ENCODE results near the gene ICA1. TPM values are rescaled to one million over a fixed set of nuclear protein-coding genes. Genes with fewer than 3 reads are reported as not detected.
"Not testable (repeated sequence)": the region's sequence is repeated elsewhere in the genome, so short reads cannot be mapped to it uniquely, and the experiment has no call there.

ICA1 gene
- total RNA-seq, 5 donors from 2014 or later (not counting 1 experiment from before 2014, with no cell fraction given) = 0.82 to 2.4 (median 1.1) TPM

GRCh38 chr7:8070451-8071180, 191.4 kb downstream of the ICA1 start:
- Mint-ChIP-seq H3K4me1 (peaks cover 41 to 53% (median 44%) of the 10 kb centered on the region in 3 donors), H3K4me3 (no peak overlapping the region), H3K27me3 (no peaks in the 10 kb centered on the region), H3K27ac (no peak overlapping the region), H3K9me3 (no peaks in the 10 kb centered on the region), H3K36me3 (peaks cover 64% of the 10 kb centered on the region)
- ATAC-seq (replicated peaks in 1 of 4) (no peak), DNase-seq (no peak)
- Histone ChIP-seq H3K4me1 (ENCODE audit: control insufficient read depth in 1 of 2, extremely low read depth in 1 of 2, insufficient read depth in 2 of 2, low read length in 2 of 2) (peaks cover 0 to 7% of the 10 kb centered on the region in 2 experiments), H3K27ac (ENCODE audit: low read length) (no peak overlapping the region), H3K4me3 (ENCODE audit: control insufficient read depth in 1 of 2, extremely low read depth in 1 of 2, low read length in 1 of 2) (no peak overlapping the region), H3K27me3 (replicated peaks in 1 of 2; ENCODE audit: control insufficient read depth in 2 of 2, extremely low read depth in 1 of 2, insufficient read depth in 2 of 2, low read length in 1 of 2) (no peaks in the 10 kb centered on the region), H3K9me3 (no peaks in the 10 kb centered on the region), H3K36me3 (ENCODE audit: control insufficient read depth in 2 of 2, extremely low read depth in 1 of 2, insufficient read depth in 1 of 2, low read length in 1 of 2) (peaks cover 11 to 16% of the 10 kb centered on the region in 2 donors)
- POLR2A ChIA-PET = no interaction called here
- CTCF ChIA-PET = interaction anchor here in 1 of 2 donors (1.0 kb wide), 1 partner anchor 14 kb away, joined by 3 read pairs; no protein-coding TSS in a partner anchor
- 100% methylated on average over 6 of the region's 9 CpGs for WGBS (ENCODE audit: insufficient coverage)

DNA sequence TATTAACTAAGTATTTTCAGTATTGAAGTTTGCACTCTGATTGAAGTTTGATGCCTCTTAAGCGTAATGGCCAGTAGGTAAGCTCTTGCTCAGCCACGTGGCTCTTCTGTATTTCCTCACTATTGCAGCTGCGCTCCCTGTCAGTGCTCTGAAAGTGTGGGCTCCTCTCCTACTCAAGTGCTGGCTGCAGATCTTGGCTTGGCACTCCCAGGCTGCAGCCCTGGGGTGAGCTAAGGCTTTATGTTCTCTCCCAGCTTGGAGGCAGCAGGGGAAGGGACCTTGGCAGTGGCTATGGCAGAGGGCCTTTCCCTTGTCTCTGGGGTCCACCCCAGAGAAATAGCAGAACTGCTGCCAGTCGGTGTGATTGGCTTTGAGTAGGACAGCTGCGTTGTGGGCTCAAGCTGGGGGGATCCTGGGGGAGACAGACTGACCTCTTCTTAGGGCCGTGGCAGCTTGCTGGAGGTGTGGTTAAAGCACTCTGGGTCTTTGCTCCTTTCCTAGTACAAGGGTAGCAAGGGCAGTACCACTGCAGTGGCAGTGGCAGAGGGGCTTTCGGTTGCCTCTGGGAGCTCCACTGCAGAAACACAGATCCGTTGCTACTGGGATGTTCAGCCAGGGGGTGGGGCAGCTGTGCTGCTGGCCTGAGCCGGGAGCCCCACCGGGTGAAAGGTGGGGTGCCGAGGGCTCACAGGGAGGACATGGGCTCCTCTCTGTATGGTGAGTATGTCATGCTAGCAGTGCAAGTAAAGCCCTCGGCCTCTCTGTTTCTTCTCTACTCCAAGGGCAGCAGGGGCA, 192.9 kb downstream of the ICA1 start:
- Mint-ChIP-seq H3K27ac (peak overlapping the region in 1 of 2 donors; percentile 40), H3K4me3 (no peak overlapping the region), H3K27me3 (no peaks in the 10 kb centered on the region), H3K4me1 (peaks cover 43 to 60% (median 51%) of the 10 kb centered on the region in 3 donors), H3K36me3 (peaks cover 66% of the 10 kb centered on the region), H3K9me3 (no peaks in the 10 kb centered on the region)
- ChIA-PET POLR2A (no interaction called here), CTCF (no interaction called here)
- no peaks in the 10 kb centered on the region for H3K9me3 ChIP-seq
- peaks cover 11% of the 10 kb centered on the region in 2 donors for H3K36me3 ChIP-seq (ENCODE audit: control insufficient read depth in 2 of 2, extremely low read depth in 1 of 2, insufficient read depth in 1 of 2, low read length in 1 of 2)
- H3K27ac ChIP-seq (ENCODE audit: low read length) = no peak overlapping the region
- no peak for ATAC-seq (replicated peaks in 1 of 4)
- WGBS (ENCODE audit: insufficient coverage) = 92% methylated on average over 5 of the region's 12 CpGs
- H3K4me1 ChIP-seq (ENCODE audit: control insufficient read depth in 1 of 2, extremely low read depth in 1 of 2, insufficient read depth in 2 of 2, low read length in 2 of 2) = peaks cover 0 to 7% of the 10 kb centered on the region in 2 experiments
- H3K27me3 ChIP-seq (replicated peaks in 1 of 2; ENCODE audit: control insufficient read depth in 2 of 2, extremely low read depth in 1 of 2, insufficient read depth in 2 of 2, low read length in 1 of 2) = no peaks in the 10 kb centered on the region
- DNase-seq = no peak
- no peak overlapping the region for H3K4me3 ChIP-seq (ENCODE audit: control insufficient read depth in 1 of 2, extremely low read depth in 1 of 2, low read length in 1 of 2)

DNA sequence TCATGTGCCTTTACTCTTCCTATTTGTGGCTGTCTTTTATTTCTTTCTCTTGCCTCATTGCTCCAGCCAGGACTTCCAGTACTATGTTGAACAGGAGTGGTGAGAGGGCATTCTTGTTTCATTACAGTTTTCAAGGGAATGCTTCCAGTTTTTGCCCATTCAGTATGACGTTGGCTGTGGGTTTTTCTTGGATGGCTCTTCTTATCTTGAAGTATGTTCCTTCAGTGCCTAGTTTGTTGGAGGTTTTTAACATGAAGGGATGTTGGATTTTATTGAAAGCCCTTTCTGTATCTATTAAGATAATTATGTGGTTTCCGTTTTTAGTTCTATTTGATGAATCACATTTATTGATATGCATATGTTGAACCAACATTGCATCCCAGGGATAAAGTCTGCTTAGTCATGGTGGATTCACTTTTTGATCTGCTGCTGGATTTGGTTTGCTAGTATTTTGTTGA, 196.6 kb downstream of the ICA1 start:
- 100% methylated on average over 1 of the region's 2 CpGs for WGBS (ENCODE audit: insufficient coverage)
- Histone ChIP-seq H3K9me3 (no peaks in the 10 kb centered on the region), H3K27me3 (replicated peaks in 1 of 2; ENCODE audit: control insufficient read depth in 2 of 2, extremely low read depth in 1 of 2, insufficient read depth in 2 of 2, low read length in 1 of 2) (no peaks in the 10 kb centered on the region), H3K4me3 (ENCODE audit: control insufficient read depth in 1 of 2, extremely low read depth in 1 of 2, low read length in 1 of 2) (no peak overlapping the region), H3K4me1 (ENCODE audit: control insufficient read depth in 1 of 2, extremely low read depth in 1 of 2, insufficient read depth in 2 of 2, low read length in 2 of 2) (peaks cover 0 to 7% of the 10 kb centered on the region in 2 experiments), H3K27ac (ENCODE audit: low read length) (no peak overlapping the region), H3K36me3 (ENCODE audit: control insufficient read depth in 2 of 2, extremely low read depth in 1 of 2, insufficient read depth in 1 of 2, low read length in 1 of 2) (peaks cover 7 to 11% of the 10 kb centered on the region in 2 donors)
- Mint-ChIP-seq H3K4me3 (no peak overlapping the region), H3K4me1 (peaks cover 34 to 60% (median 45%) of the 10 kb centered on the region in 3 donors), H3K9me3 (peaks cover 0 to 6% (median 0%) of the 10 kb centered on the region in 3 donors), H3K27ac (no peak overlapping the region), H3K27me3 (no peaks in the 10 kb centered on the region), H3K36me3 (peaks cover 62% of the 10 kb centered on the region)
- ChIA-PET CTCF (no interaction called here), POLR2A (no interaction called here)
- DNase-seq (no peak), ATAC-seq (replicated peaks in 1 of 4) (no peak)

DNA sequence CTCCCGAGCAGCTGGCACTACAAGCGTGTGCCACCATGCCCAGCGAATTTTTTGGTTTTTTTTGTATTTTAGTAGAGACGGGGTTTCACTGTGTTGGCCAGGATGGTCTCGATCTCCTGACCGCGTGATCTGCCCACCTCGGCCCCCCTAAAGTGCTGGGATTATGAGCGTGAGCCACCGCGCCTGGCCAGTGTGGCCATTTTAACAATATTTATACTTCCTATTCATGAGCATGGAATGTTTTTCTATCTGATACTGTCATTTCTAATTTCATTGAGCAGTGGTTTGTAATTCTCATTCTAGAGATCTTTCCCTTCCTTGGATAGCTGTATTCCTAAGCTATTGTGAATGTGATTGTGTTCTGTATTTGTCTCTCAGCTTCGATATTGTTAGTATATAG, 197.1 kb downstream of the ICA1 start:
- CTCF ChIA-PET = no interaction called here
- H3K27ac Mint-ChIP-seq = no peak overlapping the region

GRCh38 chr7:8063706-8064297, 198.2 kb downstream of the ICA1 start:
- no peak overlapping the region for H3K27ac ChIP-seq (ENCODE audit: low read length)
- Mint-ChIP-seq H3K27ac (peak overlapping the region in 1 of 2 donors; percentile 34), H3K4me3 (no peak overlapping the region), H3K36me3 (peaks cover 75% of the 10 kb centered on the region), H3K4me1 (peaks cover 34 to 54% (median 45%) of the 10 kb centered on the region in 3 donors), H3K27me3 (no peaks in the 10 kb centered on the region), H3K9me3 (peaks cover 0 to 6% (median 0%) of the 10 kb centered on the region in 3 donors)
- H3K4me1 ChIP-seq (ENCODE audit: control insufficient read depth in 1 of 2, extremely low read depth in 1 of 2, insufficient read depth in 2 of 2, low read length in 2 of 2) = peaks cover 0 to 3% of the 10 kb centered on the region in 2 experiments
- DNase-seq (no peak), ATAC-seq (replicated peaks in 1 of 4) (no peak)
- peaks cover 5 to 6% of the 10 kb centered on the region in 2 donors for H3K36me3 ChIP-seq (ENCODE audit: control insufficient read depth in 2 of 2, extremely low read depth in 1 of 2, insufficient read depth in 1 of 2, low read length in 1 of 2)
- ChIA-PET CTCF (interaction anchor here in 1 of 2 donors (0.5 to 0.7 kb wide), 2 partner anchors 93 to 235 kb away, joined by 4 to 5 read pairs; no protein-coding TSS in a partner anchor), POLR2A (interaction anchor here in 1 of 2 donors (0.7 kb wide), 1 partner anchor 93 kb away, joined by 3 read pairs; no protein-coding TSS in a partner anchor)
- H3K9me3 ChIP-seq = no peaks in the 10 kb centered on the region
- H3K4me3 ChIP-seq (ENCODE audit: control insufficient read depth in 1 of 2, extremely low read depth in 1 of 2, low read length in 1 of 2) = no peak overlapping the region
- no peaks in the 10 kb centered on the region for H3K27me3 ChIP-seq (replicated peaks in 1 of 2; ENCODE audit: control insufficient read depth in 2 of 2, extremely low read depth in 1 of 2, insufficient read depth in 2 of 2, low read length in 1 of 2)

More for the DNA sequence above, 197.1 kb downstream of the ICA1 start:
- WGBS (ENCODE audit: insufficient coverage) = no CpG with 5 or more reads among the region's 12 CpGs
- Histone ChIP-seq H3K9me3 (no peaks in the 10 kb centered on the region), H3K27me3 (replicated peaks in 1 of 2; ENCODE audit: control insufficient read depth in 2 of 2, extremely low read depth in 1 of 2, insufficient read depth in 2 of 2, low read length in 1 of 2) (no peaks in the 10 kb centered on the region), H3K27ac (ENCODE audit: low read length) (no peak overlapping the region), H3K4me1 (ENCODE audit: control insufficient read depth in 1 of 2, extremely low read depth in 1 of 2, insufficient read depth in 2 of 2, low read length in 2 of 2) (peaks cover 0 to 7% of the 10 kb centered on the region in 2 experiments), H3K36me3 (ENCODE audit: control insufficient read depth in 2 of 2, extremely low read depth in 1 of 2, insufficient read depth in 1 of 2, low read length in 1 of 2) (peaks cover 7 to 11% of the 10 kb centered on the region in 2 donors), H3K4me3 (ENCODE audit: control insufficient read depth in 1 of 2, extremely low read depth in 1 of 2, low read length in 1 of 2) (no peak overlapping the region)
- no peaks in the 10 kb centered on the region for H3K27me3 Mint-ChIP-seq
- H3K4me3 Mint-ChIP-seq = no peak overlapping the region
- ATAC-seq (replicated peaks in 1 of 4) (no peak), DNase-seq (no peak)
- H3K4me1 Mint-ChIP-seq = peaks cover 34 to 60% (median 45%) of the 10 kb centered on the region in 3 donors
- H3K36me3 Mint-ChIP-seq = peaks cover 68% of the 10 kb centered on the region
- POLR2A ChIA-PET = no interaction called here
- H3K9me3 Mint-ChIP-seq = peaks cover 0 to 6% (median 0%) of the 10 kb centered on the region in 3 donors

DNA sequence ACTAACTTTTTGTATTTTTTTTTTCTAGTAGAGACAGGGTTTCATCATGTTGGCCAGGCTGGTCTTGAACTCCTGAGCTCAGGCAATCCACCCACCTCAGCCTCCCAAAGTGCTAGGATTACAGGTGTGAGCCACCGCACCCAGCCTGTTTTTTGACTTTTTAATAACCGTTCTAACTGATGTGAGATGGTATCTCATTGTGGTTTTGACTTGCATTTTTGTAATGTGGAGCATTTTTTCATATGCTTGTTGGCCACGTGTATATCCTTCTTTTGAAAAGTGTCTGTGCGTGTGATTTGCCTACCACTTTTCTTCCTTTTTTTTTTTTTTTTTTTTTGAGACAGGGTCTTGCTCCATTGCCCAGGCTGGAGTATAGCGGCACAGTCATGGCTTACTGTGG, 198.7 kb downstream of the ICA1 start:
- not testable (repeated sequence) for H3K4me1 ChIP-seq (ENCODE audit: control insufficient read depth in 1 of 2, extremely low read depth in 1 of 2, insufficient read depth in 2 of 2, low read length in 2 of 2); H3K36me3 ChIP-seq (ENCODE audit: control insufficient read depth in 2 of 2, extremely low read depth in 1 of 2, insufficient read depth in 1 of 2, low read length in 1 of 2); H3K4me3 Mint-ChIP-seq; H3K4me3 ChIP-seq (ENCODE audit: control insufficient read depth in 1 of 2, extremely low read depth in 1 of 2, low read length in 1 of 2); H3K27me3 Mint-ChIP-seq; DNase-seq; H3K27ac ChIP-seq (ENCODE audit: low read length); H3K27me3 ChIP-seq (replicated peaks in 1 of 2; ENCODE audit: control insufficient read depth in 2 of 2, extremely low read depth in 1 of 2, insufficient read depth in 2 of 2, low read length in 1 of 2); H3K9me3 ChIP-seq; H3K9me3 Mint-ChIP-seq; ATAC-seq (replicated peaks in 1 of 4)
- Mint-ChIP-seq H3K4me1 (peaks cover 34 to 49% (median 41%) of the 10 kb centered on the region in 3 donors), H3K27ac (peak overlapping the region in 1 of 2 donors; percentile 34), H3K36me3 (peaks cover 72% of the 10 kb centered on the region)
- POLR2A ChIA-PET = interaction anchor here in 1 of 2 donors (0.7 kb wide), 1 partner anchor 93 kb away, joined by 3 read pairs; no protein-coding TSS in a partner anchor
- CTCF ChIA-PET = interaction anchor here in 1 of 2 donors (0.7 kb wide), 1 partner anchor 235 kb away, joined by 5 read pairs; no protein-coding TSS in a partner anchor
- 0% methylated on average over 2 of the region's 5 CpGs for WGBS (ENCODE audit: insufficient coverage)
